ES-I3 (cell line): ENCODE data around the gene LOXL3.
A peak's percentile ranks its signal among the peaks of the same experiment; 100 is the strongest.

Experiments used
- H3K36me3 ChIP-seq: 2 replicates; pipeline ENCODE4 v1.6.1; 2013; ENCODE audit warnings: mild to moderate bottlenecking, low read length, control low read depth, moderate library complexity; ENCODE audit not compliant: insufficient read depth
- H3K4me1 ChIP-seq: 2 replicates; pipeline ENCODE4 v1.6.1; 2013; ENCODE audit warnings: mild to moderate bottlenecking, control low read depth, low read length; ENCODE audit not compliant: insufficient read depth
- H3K9ac ChIP-seq: 2 replicates; pipeline ENCODE4 v1.6.1; 2013; ENCODE audit warnings: low read depth, mild to moderate bottlenecking, low read length, moderate library complexity
- H3K9me3 ChIP-seq: 2 replicates; pipeline ENCODE4 v1.6.1; 2013; ENCODE audit warnings: mild to moderate bottlenecking, low read length, moderate library complexity; ENCODE audit not compliant: control insufficient read depth, insufficient read depth

The LOXL3 gene

DNA sequence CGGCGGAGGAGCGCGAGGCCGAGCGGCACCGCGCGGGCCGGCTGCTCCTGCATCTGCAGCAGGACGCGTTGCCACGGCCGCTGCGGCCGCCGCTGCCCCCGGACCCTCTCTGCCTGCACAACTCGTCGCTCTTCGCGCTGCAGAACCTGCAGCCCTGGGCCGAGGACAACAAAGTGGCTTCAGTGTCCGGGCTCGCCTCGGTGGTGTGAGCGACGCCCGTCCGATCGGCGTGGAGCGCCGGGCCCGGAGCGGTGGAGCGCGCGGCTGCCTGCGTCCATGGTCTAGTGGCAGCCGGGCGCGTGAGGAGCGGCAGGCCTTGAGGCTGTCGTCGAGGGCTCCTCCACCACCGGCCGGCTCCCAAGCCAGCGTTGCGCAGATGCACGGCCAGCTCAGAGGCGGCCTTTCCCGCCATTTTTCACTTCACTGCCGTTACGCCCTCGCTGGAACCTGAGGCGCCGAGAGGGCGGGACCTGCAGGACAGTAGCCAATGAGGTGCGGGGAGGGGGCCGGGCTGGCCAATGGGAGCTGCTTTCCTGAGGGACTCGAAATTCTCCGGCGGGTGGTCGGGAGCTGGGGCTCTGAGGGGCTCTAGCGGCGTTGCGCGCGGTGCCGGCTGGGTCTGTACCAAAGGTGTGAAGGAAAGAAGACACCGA is 37.6 kb downstream of the LOXL3 start:
- Histone ChIP-seq H3K36me3 (no peaks in the 10 kb centered on the region), H3K9ac (peak overlapping the region; percentile 37; the same call in 1 of the 2 replicates), H3K4me1 (no peaks in the 10 kb centered on the region; the same call in 1 of the 2 replicates), H3K9me3 (peaks cover 6% of the 10 kb centered on the region; the same call in 1 of the 2 replicates)

DNA sequence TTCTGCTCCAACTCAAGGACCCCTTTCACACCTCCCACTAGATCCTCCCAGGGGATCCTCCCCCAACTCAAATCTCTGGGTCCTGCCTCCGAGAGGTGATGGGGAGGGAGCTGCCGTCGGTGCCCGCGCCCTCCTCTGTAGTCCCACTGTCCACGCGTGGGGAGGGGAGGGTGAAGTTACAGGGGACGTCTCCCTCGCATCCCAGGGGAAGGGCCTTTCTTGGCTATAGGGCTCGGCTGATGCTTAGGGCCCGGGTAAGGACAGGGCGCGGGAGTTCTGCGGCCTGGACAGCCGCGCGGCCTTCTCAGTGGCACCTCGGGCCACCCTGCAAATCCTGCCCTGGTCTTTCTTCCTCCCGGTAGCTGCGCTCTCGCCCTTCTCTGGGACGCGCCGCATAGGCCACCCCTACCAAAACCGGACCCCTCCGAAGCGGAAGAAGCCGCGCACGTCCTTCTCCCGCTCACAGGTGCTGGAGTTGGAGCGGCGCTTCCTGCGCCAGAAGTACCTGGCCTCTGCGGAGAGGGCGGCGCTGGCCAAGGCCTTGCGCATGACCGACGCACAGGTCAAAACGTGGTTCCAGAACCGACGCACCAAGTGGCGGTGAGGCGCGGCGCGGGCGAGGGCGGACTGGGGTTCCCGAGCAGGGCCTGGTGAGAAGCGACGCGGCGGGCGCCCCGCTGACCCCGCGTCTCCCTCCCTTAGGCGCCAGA is 38.3 kb downstream of the LOXL3 start:
- Histone ChIP-seq H3K4me1 (no peaks in the 10 kb centered on the region; the same call in 1 of the 2 replicates), H3K36me3 (no peaks in the 10 kb centered on the region), H3K9ac (peak overlapping the region; percentile 37; the same call in 1 of the 2 replicates)

DNA sequence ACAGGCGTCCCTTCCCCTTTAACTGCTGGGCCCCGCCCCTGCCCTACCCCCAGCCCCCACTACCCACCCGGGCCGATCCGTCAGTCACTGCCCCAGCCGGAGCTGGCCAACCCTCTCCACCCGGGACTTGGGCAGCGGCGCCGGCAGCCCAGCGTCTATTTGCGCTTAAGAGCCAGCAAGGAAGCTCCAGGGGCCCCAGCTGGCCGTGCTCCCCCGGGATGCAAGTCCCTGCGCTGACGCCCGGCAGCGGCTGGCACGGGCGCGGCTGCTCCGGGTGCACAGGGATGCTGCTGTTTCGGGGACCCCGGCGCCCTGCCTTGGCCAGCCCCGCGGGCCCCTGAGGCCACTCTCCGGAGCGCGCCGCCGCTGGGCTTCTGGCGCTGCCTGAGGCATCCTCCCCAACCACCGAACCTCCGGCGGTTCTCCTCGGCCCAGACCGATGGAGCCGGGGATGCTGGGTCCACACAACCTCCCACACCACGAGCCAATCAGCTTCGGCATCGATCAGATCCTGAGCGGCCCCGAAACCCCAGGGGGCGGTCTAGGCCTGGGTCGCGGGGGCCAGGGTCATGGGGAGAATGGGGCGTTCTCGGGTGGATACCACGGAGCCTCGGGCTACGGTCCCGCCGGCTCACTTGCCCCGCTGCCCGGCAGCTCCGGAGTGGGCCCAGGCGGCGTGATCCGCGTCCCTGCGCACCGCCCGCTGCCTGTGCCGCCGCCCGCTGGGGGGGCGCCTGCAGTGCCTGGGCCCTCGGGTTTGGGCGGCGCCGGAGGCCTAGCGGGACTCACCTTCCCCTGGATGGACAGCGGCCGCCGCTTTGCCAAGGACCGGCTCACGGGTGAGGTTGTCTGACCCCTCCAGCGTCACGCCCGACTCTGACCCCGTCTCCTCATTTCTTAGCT is 39.1 kb downstream of the LOXL3 start, which contains the start of gene TLX2:
Gene TLX2 (plus strand): TSS at position 83 of the 903 bp plus-strand sequence. CDS start 357 bp downstream, at position 440.
- no peaks in the 10 kb centered on the region; the same call in 1 of the 2 replicates for H3K4me1 ChIP-seq
- H3K9ac ChIP-seq, result peak within 1 kb of the TSS; percentile 37; the same call in 1 of the 2 replicates
- peaks cover 6% of the 10 kb centered on the region; the same call in 1 of the 2 replicates for H3K9me3 ChIP-seq
- H3K36me3 ChIP-seq, result no peaks in the 10 kb centered on the region

More for the DNA sequence above, 38.3 kb downstream of the LOXL3 start:
- H3K9me3 ChIP-seq, result peaks cover 6% of the 10 kb centered on the region; the same call in 1 of the 2 replicates

DNA sequence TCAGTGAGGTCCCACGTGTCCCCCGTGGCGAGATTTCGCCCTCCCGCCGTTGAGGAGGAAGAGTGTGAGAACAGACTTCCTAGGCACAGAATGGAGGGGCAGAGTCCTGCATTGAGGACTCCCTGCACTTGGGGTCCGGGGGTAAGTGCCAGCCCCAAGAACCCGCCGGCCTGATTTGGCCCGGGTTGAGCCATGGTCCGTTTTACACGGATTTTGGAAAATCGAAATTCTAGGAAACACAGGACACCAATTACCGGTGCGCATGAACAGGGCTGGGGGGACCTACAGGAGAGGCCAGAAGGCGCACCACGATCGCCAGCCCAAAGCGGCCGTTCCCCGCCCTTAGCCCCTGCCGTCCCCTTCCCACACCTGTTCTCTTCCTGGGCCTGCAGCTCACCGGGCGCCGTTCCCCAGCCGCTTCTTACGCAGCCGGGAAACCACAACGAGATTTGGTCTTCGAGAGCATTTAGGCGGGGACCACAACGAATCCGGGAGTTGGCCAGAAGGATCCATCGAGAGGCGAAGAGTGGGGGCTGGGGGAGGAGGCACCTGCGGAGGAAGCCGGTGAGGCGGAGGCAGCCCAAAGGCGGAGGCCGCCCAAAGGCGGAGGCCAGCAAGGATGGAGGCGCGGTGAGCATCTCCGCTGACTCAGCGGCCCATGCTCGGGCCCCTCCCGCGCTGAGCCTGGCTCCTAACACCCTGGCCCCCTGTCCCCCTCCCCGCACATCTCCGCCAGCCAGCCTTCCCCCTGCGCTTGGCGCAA is 40.0 kb downstream of the LOXL3 start:
- Histone ChIP-seq H3K4me1 (no peaks in the 10 kb centered on the region; the same call in none of the 2 replicates), H3K9me3 (peaks cover 6% of the 10 kb centered on the region; the same call in 1 of the 2 replicates), H3K9ac (peak overlapping the region; percentile 37; the same call in 1 of the 2 replicates), H3K36me3 (no peaks in the 10 kb centered on the region)

- Histone ChIP-seq H3K36me3 (no peaks in the 10 kb centered on the region), H3K9ac (peak overlapping the region; percentile 37; the same call in 1 of the 2 replicates), H3K9me3 (peaks cover 6% of the 10 kb centered on the region; the same call in 1 of the 2 replicates), H3K4me1 (no peaks in the 10 kb centered on the region; the same call in none of the 2 replicates)
Measured at GRCh38 chr2:74512744-74513604, 40.8 kb downstream of the LOXL3 start.

DNA sequence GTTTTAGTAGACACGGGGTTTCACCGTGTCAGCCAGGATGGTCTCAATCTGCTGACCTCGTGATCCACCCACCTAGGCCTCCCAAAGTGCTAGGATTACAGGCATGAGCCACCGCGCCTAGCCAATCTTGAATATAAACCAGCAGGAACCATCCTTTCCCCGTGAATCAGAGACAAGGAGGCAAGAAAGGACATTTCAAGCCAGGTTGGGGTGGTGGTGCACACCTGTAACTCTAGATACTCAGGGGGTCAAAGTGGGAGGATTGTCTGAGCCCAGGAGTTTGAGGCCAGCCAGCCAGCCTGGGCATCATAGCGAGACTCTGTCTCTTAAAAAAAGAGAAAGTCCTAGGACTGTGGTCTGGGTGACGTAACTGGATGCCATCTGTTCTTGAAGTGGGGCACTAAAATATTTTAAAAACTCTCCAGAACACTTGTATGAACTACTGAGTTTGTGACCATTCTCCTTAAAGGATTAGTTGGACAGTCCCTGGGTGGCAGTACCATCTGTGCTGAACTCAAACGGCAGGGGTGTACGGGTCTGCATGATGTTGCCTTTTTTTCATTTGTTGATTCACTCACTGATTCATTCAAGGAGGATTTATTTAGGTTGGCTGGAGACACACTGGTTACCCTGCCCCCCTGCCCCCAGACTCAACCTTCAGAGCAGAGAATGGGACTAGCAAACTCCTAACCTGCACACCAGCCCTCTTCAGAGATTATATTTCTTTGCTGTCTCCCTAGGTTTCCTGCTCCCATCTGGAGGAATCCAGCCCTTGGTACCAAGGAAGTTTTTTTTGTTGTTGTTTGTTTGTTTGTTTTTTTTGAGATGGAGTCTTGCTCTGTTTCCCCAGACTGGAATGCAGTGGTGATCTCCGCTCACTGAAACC is 42.4 kb downstream of the LOXL3 start:
- H3K9me3 ChIP-seq, result no peaks in the 10 kb centered on the region
- no peak overlapping the region for H3K9ac ChIP-seq
- H3K36me3 ChIP-seq, result no peaks in the 10 kb centered on the region
- H3K4me1 ChIP-seq, result no peaks in the 10 kb centered on the region; the same call in none of the 2 replicates

- H3K9me3 ChIP-seq, result no peaks in the 10 kb centered on the region
- H3K4me1 ChIP-seq, result no peaks in the 10 kb centered on the region; the same call in none of the 2 replicates
- no peak overlapping the region for H3K9ac ChIP-seq
- H3K36me3 ChIP-seq, result 0 out of 2 replicates have a peak, but pooled peaks cover 5% of the 10 kb centered on the region
Measured at GRCh38 chr2:74510272-74510671, 43.5 kb downstream of the LOXL3 start.

- Histone ChIP-seq H3K9ac (peak overlapping the region; percentile 83), H3K9me3 (no peaks in the 10 kb centered on the region), H3K36me3 (0 out of 2 replicates have a peak, but pooled peaks cover 5% of the 10 kb centered on the region), H3K4me1 (no peaks in the 10 kb centered on the region; the same call in 1 of the 2 replicates)
Measured at GRCh38 chr2:74507926-74508520, 45.7 kb downstream of the LOXL3 start.

GRCh38 chr2:74507145-74507925 is 46.4 kb downstream of the LOXL3 start, which contains the start of gene PCGF1:
Gene PCGF1 (minus strand): TSS chr2:74507695. CDS start chr2:74507668, 27 bp downstream.
- Histone ChIP-seq H3K36me3 (0 out of 2 replicates have a peak, but pooled peaks cover 5% of the 10 kb centered on the region), H3K4me1 (no peaks in the 10 kb centered on the region; the same call in 1 of the 2 replicates), H3K9ac (peak within 1 kb of the TSS; percentile 83), H3K9me3 (no peaks in the 10 kb centered on the region)

GRCh38 chr2:74505448-74506246 is 48.1 kb downstream of the LOXL3 start:
- Histone ChIP-seq H3K36me3 (0 out of 2 replicates have a peak, but pooled peaks cover 5% of the 10 kb centered on the region), H3K9ac (no peak overlapping the region), H3K4me1 (peaks cover 4% of the 10 kb centered on the region), H3K9me3 (no peaks in the 10 kb centered on the region)
